ENCODE measurements around the gene ENPP3. TPM values are rescaled to one million over a fixed set of nuclear protein-coding genes. Genes with fewer than 3 reads are reported as not detected.

The ENPP3 gene
- total and polyA plus RNA-seq, 2 of the 13 experiments (the other 11 are each of a cell fraction or from before 2014, with no cell fraction given): 40.0 to 75.4 TPM

DNA sequence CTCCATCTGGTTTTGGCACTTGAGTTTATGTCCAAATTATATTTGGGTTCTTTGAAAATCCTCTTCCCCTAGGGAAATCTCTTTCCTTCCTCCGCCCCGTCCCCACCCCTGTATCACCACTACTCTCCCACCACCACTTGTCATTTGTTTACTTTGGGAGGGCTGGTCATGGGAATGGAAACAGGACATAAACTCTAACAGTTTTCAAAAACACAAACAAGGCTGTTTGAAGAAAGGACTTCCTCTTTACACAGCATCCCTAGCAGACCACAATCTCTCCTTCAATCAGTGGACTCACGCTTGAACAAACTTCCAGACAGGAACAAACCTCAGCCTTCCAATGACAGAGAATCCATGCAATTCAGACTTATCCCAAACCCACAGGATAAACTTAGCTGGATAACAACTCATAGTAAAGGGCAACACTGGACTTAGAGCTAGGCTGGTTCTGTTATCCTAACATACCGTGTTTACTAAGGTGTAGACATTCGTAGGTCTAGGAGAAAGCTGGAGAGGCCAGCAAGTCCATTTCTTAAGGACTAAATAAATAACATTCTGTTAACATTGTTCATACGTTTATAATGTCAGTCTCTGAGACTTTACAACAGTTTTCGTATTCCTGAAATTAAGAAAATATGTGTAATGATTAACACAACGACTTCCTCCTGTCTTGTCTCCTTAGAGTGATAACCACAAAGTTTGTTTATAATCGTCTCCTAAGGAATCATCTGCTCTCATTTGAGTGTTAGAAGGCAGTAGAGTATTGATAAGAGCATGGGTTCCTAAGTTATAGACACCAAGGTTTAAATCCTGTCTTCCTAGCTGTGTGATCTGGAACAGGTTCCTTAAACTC lies 117.8 kb downstream of the ENPP3 start (continued):
- TF ChIP-seq, protein P1, sequence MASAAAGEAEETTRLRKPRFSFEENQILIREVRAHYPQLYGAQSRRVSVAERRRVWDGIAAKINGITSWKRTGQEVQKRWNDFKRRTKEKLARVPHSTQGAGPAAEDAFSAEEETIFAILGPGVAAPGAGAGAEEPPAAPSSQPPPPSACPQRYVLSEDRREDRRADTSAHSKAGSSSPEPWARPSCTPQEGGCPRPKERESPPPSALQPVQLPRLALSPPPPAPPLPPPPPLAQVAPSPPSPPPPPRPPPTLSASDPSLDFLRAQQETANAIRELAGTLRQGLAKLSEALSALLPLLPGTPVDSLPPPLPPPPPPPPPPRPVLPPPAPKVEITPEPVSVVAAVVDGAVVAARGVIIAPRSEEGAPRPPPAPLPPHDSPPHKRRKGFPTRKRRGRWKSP (CRISPR knock-in tag; IDR thresholded peaks at IDR 0.05): peak; percentile 81; the same call in 1 of the 2 replicates
- peak; percentile 96 for TF ChIP-seq MEF2D (CRISPR knock-in tag; IDR thresholded peaks at IDR 0.05)
- TF ChIP-seq ZNF772 (CRISPR knock-in tag; IDR thresholded peaks at IDR 0.05): peak; percentile 95
- no peak for TF ChIP-seq NFYB (CRISPR knock-in tag; IDR thresholded peaks at IDR 0.05)
- TF ChIP-seq, protein P2, sequence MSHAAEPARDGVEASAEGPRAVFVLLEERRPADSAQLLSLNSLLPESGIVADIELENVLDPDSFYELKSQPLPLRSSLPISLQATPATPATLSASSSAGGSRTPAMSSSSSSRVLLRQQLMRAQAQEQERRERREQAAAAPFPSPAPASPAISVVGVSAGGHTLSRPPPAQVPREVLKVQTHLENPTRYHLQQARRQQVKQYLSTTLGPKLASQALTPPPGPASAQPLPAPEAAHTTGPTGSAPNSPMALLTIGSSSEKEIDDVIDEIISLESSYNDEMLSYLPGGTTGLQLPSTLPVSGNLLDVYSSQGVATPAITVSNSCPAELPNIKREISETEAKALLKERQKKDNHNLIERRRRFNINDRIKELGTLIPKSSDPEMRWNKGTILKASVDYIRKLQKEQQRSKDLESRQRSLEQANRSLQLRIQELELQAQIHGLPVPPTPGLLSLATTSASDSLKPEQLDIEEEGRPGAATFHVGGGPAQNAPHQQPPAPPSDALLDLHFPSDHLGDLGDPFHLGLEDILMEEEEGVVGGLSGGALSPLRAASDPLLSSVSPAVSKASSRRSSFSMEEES (CRISPR knock-in tag; IDR thresholded peaks at IDR 0.05): peak; percentile 99
- TF ChIP-seq ZNF343 (CRISPR knock-in tag; IDR thresholded peaks at IDR 0.05): no peak
- TF ChIP-seq NCOA5 (CRISPR knock-in tag; IDR thresholded peaks at IDR 0.05): no peak
- peak; percentile 80; the same call in 1 of the 2 replicates for TF ChIP-seq CBFB (CRISPR knock-in tag; IDR thresholded peaks at IDR 0.05)
- TF ChIP-seq ZFP1 (CRISPR knock-in tag; IDR thresholded peaks at IDR 0.05): peak; percentile 36; the same call in 1 of the 2 replicates
- TF ChIP-seq, protein P3, sequence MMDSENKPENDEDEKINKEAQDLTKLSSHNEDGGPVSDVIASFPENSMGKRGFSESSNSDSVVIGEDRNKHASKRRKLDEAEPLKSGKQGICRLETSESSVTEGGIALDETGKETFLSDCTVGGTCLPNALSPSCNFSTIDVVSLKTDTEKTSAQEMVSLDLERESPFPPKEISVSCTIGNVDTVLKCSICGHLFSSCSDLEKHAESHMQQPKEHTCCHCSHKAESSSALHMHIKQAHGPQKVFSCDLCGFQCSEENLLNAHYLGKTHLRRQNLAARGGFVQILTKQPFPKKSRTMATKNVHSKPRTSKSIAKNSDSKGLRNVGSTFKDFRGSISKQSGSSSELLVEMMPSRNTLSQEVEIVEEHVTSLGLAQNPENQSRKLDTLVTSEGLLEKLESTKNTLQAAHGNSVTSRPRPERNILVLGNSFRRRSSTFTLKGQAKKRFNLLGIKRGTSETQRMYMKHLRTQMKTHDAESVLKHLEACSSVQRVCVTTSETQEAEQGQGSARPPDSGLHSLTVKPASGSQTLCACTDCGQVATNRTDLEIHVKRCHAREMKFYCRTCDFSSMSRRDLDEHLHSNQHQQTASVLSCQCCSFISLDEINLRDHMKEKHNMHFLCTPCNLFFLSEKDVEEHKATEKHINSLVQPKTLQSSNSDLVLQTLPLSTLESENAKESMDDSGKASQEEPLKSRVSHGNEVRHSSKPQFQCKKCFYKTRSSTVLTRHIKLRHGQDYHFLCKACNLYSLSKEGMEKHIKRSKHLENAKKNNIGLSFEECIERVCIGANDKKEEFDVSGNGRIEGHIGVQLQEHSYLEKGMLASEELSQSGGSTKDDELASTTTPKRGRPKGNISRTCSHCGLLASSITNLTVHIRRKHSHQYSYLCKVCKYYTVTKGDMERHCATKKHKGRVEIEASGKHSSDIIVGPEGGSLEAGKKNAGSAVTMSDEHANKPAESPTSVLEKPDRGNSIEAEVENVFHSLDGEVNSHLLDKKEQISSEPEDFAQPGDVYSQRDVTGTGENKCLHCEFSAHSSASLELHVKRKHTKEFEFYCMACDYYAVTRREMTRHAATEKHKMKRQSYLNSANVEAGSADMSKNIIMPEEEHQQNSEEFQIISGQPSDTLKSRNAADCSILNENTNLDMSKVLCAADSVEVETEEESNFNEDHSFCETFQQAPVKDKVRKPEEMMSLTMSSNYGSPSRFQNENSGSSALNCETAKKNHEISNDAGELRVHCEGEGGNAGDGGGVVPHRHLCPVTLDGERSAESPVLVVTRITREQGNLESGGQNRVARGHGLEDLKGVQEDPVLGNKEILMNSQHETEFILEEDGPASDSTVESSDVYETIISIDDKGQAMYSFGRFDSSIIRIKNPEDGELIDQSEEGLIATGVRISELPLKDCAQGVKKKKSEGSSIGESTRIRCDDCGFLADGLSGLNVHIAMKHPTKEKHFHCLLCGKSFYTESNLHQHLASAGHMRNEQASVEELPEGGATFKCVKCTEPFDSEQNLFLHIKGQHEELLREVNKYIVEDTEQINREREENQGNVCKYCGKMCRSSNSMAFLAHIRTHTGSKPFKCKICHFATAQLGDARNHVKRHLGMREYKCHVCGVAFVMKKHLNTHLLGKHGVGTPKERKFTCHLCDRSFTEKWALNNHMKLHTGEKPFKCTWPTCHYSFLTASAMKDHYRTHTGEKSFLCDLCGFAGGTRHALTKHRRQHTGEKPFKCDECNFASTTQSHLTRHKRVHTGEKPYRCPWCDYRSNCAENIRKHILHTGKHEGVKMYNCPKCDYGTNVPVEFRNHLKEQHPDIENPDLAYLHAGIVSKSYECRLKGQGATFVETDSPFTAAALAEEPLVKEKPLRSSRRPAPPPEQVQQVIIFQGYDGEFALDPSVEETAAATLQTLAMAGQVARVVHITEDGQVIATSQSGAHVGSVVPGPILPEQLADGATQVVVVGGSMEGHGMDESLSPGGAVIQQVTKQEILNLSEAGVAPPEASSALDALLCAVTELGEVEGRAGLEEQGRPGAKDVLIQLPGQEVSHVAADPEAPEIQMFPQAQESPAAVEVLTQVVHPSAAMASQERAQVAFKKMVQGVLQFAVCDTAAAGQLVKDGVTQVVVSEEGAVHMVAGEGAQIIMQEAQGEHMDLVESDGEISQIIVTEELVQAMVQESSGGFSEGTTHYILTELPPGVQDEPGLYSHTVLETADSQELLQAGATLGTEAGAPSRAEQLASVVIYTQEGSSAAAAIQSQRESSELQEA (CRISPR knock-in tag; IDR thresholded peaks at IDR 0.05; ENCODE audit: not compliant biosample characterization): no peak
- no peak for TF ChIP-seq ZNF883 (CRISPR knock-in tag; IDR thresholded peaks at IDR 0.05; ENCODE audit: not compliant biosample characterization)
- TF ChIP-seq ZNF331 (CRISPR knock-in tag; IDR thresholded peaks at IDR 0.05): peak; percentile 76
- TF ChIP-seq MATR3 (CRISPR knock-in tag; IDR thresholded peaks at IDR 0.05): no peak
- peak; percentile 46; the same call in 1 of the 2 replicates for TF ChIP-seq ZNF800 (CRISPR knock-in tag; IDR thresholded peaks at IDR 0.05)
